T-helper 1 cell treated with Interleukin-12 subunit alpha and Interleukin-12 subunit beta and Interleukin-4 antibody, amounts not matched to agents 30 ng/mL and 1 ng/mL, for 36 hours (primary cell): ENCODE measurements around the gene CREB5. TPM values are rescaled to one million over a fixed set of nuclear protein-coding genes. Genes with fewer than 3 reads are reported as not detected.
"Not testable (repeated sequence)": the region's sequence is repeated elsewhere in the genome, so short reads cannot be mapped to it uniquely, and the experiment has no call there.

Experiments used
- intact Hi-C: fragments of 100-400 bp; cut with micrococcal nuclease; formaldehyde crosslinking; loops from one replicate; pipeline ENCODE4 v1.15.1; 2024
- total RNA-seq: library from RNA; stranded (reverse); gene quantifications from 2 replicates; pipeline ENCODE4 v1.2.3, GENCODE V29; 2022

CREB5 gene
- total RNA-seq, 1 donor from 2014 or later: not detected

DNA sequence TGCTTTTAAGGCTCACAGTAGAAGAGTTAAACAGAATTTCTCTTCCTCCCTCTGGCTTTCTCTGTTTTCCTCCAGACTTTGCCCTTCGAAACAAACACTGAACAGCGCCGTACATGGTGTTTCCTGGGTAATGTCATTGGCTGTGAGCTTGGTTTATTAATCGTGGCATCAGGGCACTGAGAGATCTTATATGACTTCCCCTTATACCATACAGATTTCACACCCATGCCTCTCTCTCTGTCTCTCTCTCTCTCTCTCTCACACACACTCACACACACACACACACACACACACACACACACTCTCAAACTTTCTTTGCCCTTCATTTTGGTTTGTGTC is 195.5 kb downstream of the CREB5 start:
- intact Hi-C loops: no loop called here

DNA sequence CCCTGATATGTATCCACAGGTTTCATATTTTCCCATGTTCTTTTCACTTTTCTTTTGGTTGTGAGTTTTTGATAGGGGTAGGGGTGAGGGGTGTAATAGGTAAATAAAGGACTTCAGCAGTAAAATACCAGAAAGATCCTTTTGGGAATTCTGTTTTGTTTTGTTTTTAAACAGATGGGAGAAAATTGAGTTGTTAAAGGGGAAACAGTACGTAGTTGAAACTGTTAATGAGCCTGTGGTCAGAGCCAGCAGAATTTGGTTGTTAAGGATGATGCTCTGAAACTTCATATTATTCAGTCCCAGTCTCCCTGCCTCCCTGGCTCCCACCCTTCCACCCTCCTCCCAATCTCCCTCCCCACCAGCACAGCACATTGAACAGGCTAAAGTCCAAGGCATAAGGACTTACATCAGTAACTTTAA is 195.9 kb downstream of the CREB5 start:
- intact Hi-C loops: no loop called here

DNA sequence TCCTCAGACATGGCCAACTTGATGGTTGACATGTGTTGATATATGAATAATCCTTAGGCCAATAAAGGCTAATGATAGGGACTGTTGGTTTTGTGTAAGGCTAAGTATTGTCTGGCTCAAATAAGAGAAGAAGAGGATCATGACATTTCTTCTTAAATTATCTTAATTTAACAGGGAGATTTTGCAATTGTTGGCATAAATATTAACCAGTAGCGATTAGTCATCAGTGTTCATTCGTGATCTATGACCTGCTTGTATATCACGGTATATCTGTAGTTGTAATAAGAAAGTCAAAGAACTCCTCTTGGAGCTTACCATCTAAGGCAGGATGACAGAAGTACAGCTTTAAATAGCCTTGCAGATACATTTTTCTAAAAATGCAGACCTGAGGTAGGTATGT is 196.4 kb downstream of the CREB5 start:
- intact Hi-C loops: no loop called here

- intact Hi-C loops: no loop called here
These were observed 197.3 kb downstream of the CREB5 start for GRCh38 chr7:28609608-28610007.

- intact Hi-C loops: not testable (repeated sequence)
These were observed 199.1 kb downstream of the CREB5 start for GRCh38 chr7:28611399-28611897.

GRCh38 chr7:28613262-28613661 is 200.9 kb downstream of the CREB5 start:
- intact Hi-C loops: no loop called here

DNA sequence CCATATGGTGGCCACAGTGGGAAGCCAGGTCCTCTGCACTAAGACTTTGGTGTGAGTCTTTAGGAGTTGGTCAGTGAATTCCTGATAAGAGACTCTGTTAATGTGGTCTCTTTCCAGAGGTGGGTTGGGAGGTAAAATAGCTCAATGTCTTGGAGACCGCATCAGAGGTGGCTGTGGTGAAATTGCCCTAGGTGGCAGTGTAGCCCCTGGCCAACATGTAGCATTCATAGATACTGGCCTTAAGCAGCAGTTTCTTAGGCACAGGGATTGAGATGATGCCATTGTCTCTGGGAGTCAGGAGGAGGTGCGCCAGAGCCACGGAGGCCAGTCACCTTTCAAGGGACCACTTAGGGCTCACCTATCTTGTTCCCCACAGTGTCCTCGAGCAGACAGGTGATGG is 202.8 kb downstream of the CREB5 start:
- intact Hi-C loops: no loop called here

DNA sequence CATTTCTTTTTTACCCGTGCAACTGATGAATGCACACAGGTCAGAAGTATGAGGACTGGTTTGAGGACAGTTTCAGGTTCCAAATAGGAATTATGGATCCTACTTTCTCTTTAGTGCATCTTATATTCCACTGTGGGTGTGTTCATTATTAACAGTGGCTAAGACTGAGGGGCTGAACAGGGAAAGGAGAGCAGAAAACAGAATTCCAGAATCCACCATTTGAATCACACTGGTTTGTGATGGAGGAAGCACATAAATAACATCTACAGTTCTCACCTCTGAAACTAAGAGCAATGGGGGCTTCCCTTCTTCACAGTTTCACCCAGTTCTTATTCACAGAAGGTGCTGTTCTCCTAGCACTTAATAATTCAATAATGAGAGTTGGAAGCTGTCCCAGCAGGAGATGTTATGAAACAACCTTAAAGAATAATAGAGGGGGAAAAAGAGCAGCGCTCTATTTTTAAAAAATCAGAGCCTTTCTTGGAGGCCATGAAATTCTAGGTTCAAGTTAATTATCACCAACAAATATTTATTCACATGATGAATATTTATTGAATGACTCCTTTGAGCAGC is 205.1 kb downstream of the CREB5 start:
- intact Hi-C loops: no loop called here

DNA sequence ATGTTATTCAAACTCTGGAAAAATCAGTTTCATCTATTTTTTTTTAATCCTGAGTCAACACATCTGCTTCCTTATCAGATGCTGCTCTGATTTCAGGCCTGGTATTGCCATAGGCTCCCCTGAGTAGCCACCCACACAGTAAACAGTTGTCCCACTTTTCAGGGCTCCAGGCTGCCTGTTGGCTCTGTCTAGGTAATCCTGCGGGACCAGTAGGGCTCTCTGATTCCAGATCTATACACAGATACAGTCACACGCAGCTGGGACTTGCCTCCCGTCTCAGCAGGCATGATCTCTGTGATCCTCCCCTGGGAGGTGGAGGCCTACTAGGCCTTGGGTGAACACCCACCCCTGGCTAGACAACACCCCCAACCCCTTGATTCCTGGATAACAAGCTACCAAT is 206.1 kb downstream of the CREB5 start:
- intact Hi-C loops: no loop called here

DNA sequence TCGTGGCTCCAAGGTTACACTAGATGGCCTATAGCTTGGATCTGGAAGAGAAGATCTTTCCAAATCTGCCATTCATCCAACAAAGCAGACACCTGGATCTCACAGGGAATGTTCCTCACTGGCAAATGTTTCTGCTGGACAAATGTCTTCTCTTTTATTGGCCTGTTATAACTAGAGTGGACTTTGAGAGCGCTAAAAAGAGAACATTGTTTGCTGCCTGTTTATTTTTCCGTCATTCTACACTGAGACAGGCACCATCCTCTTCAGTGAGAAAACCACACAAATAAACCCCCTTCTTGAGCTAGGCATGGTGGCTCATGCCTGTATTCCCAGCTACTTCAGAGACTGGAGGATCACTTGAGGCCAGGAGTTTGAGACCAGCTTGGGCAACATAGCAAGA is 206.9 kb downstream of the CREB5 start:
- intact Hi-C loops: no loop called here

- intact Hi-C loops: no loop called here
These were observed 209.1 kb downstream of the CREB5 start for GRCh38 chr7:28621369-28621841.

- intact Hi-C loops: no loop called here
These were observed 210.9 kb downstream of the CREB5 start for GRCh38 chr7:28623105-28623730.

DNA sequence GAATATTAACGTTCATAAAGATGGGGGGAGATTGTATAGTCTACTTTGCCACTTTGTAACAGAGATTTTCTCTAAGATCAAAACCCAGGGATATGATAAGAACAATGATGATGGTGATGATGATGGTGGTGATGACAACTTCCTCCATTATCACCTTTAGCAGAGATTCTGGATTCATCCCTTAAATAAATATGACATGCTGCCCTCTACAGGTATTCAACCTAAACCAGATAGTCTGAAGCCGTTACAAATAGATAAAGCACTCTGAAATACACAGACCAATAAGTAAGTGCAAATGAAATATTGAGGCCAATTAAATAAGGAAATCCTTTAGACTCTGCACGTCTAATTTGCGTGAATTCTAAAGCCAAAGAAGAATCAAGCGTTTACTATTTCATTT is 211.5 kb downstream of the CREB5 start:
- intact Hi-C loops: no loop called here

DNA sequence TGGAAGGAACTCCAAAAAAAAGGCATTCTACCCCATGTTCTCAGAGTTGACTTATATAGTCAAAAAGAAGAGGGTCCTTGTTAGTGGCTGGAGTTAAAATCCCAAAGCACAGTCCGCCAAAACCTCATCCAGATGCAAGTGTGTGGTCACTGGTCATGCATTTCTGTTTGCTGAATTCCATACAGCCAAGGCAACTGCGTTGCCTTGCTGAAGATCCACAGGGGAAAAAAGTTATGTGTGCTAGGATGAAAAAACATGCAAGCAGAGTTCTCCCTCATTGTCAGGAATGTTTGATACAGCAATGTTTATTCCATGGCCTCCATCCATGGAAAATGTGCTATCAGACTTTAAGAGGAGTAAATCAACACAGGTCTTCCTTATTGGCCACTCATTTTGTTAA is 213.1 kb downstream of the CREB5 start:
- intact Hi-C loops: loop anchor here (5.0 kb wide), 1 partner anchor 1428 kb away; no protein-coding TSS in a partner anchor

DNA sequence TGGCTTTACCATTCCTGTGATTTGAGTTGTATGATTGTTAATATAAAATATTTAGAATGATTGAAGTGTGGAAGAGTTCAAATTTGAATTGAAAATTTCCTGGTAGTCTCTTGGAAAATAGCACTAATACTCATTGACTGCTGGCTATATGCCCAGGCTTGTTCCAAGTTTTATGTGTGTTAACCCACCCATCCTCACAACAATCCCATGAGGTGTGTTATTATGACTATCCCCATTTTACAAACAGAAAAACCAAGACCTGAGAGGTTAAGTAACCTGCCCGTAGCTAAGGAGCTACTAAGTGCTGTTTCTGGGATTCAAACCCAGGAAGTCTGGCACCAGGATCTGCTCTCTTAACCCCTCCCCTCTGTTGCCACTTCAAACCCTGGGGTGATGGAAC is 213.9 kb downstream of the CREB5 start:
- intact Hi-C loops: loop anchor here (1.0 to 5.0 kb wide), 3 partner anchors 237 to 1429 kb away; no protein-coding TSS in a partner anchor

- intact Hi-C loops: loop anchor here (1.0 to 5.0 kb wide), 3 partner anchors 237 to 1429 kb away; no protein-coding TSS in a partner anchor
These were observed 214.4 kb downstream of the CREB5 start for GRCh38 chr7:28626624-28627262.

DNA sequence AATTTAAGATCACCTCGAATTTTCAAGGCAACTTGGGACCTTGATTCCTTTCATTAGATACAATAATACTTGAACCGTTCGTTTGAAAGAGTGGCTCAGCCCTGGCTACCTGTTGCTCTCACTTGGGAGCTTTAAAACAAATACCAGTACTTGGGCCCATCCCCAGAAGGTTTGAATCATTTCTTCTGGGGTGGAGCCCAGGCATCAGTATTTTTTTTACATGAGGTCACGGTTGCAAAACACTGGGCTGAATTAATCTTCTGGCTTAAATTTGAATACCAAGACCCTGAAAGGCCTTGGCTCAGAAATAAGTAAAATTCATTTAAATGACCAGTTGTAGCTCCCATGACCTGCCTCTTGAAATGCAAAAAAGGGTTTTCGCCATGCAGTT is 214.9 kb downstream of the CREB5 start:
- intact Hi-C loops: loop anchor here (5.0 kb wide), 1 partner anchor 1430 kb away; no protein-coding TSS in a partner anchor

DNA sequence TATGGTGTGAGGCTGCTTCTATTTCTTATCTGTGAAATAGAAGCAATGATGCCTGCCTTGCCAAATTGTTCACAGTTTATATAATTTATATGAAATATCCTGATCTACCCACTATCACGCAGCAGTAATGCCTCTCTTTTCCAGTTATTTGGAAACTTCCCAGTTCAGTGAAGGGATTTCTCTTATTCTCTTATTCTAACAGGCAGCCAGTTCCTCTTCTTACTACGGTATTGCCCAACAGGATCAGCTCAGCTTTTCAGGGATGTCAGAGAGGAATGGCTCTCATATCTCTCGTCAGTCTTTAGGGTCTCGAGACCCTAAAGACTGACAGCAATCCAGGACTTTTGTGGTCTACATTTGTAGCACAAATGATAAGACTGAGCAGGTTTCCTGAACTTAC is 215.6 kb downstream of the CREB5 start:
- intact Hi-C loops: loop anchor here (5.0 kb wide), 1 partner anchor 1431 kb away; no protein-coding TSS in a partner anchor

DNA sequence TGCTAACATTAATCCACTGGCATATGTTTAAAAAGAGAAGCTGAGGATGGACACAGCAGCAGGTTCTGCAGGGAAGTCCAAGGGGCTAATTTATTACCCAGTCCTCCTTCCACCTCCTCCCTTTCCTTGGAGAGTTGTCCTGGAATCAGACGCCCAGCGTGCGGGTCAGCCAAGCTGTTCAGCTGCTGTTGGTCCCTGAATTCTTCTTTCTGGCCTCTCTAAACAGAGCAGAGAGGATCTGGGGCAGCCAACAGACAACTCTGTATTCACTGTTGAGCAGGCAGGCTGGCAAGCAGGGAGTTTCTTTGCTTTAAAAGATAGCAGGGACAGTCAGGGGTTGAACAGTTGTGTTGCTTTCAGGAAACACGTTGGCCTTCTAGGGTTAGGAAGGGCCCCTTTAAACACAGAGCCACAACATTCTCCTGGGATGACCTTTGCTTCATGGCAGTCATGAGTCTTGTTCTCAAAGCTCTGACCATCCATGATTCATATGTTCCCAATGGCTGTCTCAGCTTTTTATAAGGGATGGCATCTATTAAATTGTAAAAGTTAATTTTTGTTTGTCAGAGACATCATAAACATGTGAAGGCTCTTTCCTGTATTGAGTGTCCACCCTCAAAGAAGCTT is 217.0 kb downstream of the CREB5 start:
- intact Hi-C loops: loop anchor here (5.0 kb wide), 1 partner anchor 1432 kb away; no protein-coding TSS in a partner anchor

- intact Hi-C loops: no loop called here
These were observed 218.0 kb downstream of the CREB5 start for GRCh38 chr7:28630350-28630749.

DNA sequence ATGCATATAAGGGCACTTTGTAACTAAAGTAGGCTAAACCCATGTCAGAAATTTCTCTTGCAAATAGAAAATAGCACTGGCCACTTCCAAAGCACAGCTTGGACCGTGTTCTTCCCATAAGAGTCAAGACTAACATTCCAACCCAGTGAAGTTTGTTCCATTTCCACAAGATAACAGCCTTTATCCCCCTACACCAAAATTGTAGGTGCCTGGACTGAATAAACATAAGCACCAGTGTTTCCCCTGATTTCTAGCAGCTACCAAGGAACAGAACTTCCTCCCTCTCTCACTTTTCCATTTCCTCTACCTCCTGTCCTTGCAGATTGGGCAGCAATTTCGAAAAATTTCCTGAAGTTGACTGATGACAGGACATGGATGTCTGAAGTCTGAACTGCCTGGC is 219.7 kb downstream of the CREB5 start:
- intact Hi-C loops: no loop called here

- intact Hi-C loops: no loop called here
These were observed 226.6 kb downstream of the CREB5 start for GRCh38 chr7:28638914-28639313.
